Spleen (tissue), 13 donors: Measurements from ENCODE around the gene BOD1L2. TPM values are rescaled to one million over a fixed set of nuclear protein-coding genes. Genes with fewer than 3 reads are reported as not detected.

Experiments used
- DNase-seq: peaks from one replicate; pipeline ENCODE4 v3.0.0-alpha.2; 2020
- H3K27ac ChIP-seq, 8 donors: fragments of 200-600 bp; sonication (generic) in 7 of 8; 1 replicate in 4 of 8; 2 replicates in 4 of 8; pipeline versions ENCODE4 v1.5.0 to v1.8.0; 2016 to 2021; ENCODE audit warnings: inconsistent platforms in 4 of 8, mild to moderate bottlenecking in 4 of 8, moderate library complexity in 1 of 8
- H3K27me3 ChIP-seq, 7 donors: fragments of 200-600 bp; sonication (generic) in 6 of 7; replicated peaks in 1 of 7; 1 replicate in 4 of 7; 2 replicates in 3 of 7; pipeline versions ENCODE4 v1.5.0 to v1.8.0; 2016 to 2021; ENCODE audit warnings: inconsistent platforms in 3 of 7, mild to moderate bottlenecking in 1 of 7
- H3K36me3 ChIP-seq, 6 donors: fragments of 200-600 bp; sonication (generic) in 5 of 6; 1 replicate in 4 of 6; 2 replicates in 2 of 6; pipeline versions ENCODE4 v1.5.0 to v1.8.0; 2016 to 2021; ENCODE audit warnings: inconsistent platforms in 2 of 6
- H3K4me1 ChIP-seq, 6 donors: fragments of 200-600 bp; sonication (generic) in 5 of 6; 1 replicate in 3 of 6; 2 replicates in 3 of 6; pipeline versions ENCODE4 v1.5.0 to v1.8.0; 2016 to 2021; ENCODE audit warnings: inconsistent platforms in 3 of 6
- H3K4me3 ChIP-seq, 8 donors: fragments of 200-600 bp; sonication (generic) in 7 of 8; 1 replicate in 4 of 8; 2 replicates in 4 of 8; pipeline versions ENCODE4 v1.5.0 to v1.8.0; 2016 to 2021; ENCODE audit warnings: inconsistent platforms in 4 of 8, mild to moderate bottlenecking in 4 of 8, moderate library complexity in 2 of 8
- H3K9me3 ChIP-seq, 8 donors: fragments of 200-600 bp; sonication (generic) in 7 of 8; 1 replicate in 4 of 8; 2 replicates in 4 of 8; pipeline versions ENCODE4 v1.5.0 to v1.8.0; 2016 to 2021; ENCODE audit warnings: inconsistent platforms in 4 of 8
- POLR2A ChIP-seq, 3 donors: fragments of 450-650 bp; IDR thresholded peaks; one replicate each; pipeline ENCODE4 v1.5.1; 2017; ENCODE audit warnings: antibody characterized with exemption in 3 of 3, mild to moderate bottlenecking in 1 of 3
- POLR2AphosphoS5 ChIP-seq, 3 donors: sonication (generic); formaldehyde crosslinking; IDR thresholded peaks; one replicate each; pipeline ENCODE4 v1.5.1; 2017; ENCODE audit warnings: antibody characterized with exemption in 3 of 3
- WGBS, 5 donors: extraction: QIAGEN DNeasy Blood & Tissue Kit in 3 of 5; methylation state at CpG; one replicate each; pipeline versions ENCODE4 v1.1.5 to v1.1.7; 2013 to 2018; 5-methylcytosine and 5-hydroxymethylcytosine counted together
- intact Hi-C: fragments of 100-400 bp; cut with DNase I; formaldehyde crosslinking; loops from one replicate; pipeline ENCODE4 v1.15.0; 2023; ENCODE audit warnings: low total_unique reads
- long read RNA-seq, 2 donors: transcript quantifications; one replicate each; lab custom pipeline, GENCODE V29; 2026
- polyA plus RNA-seq, 3 donors: library from polyadenylated mRNA; stranded (reverse); fragments of 200-250 nt; gene quantifications; one replicate each; pipeline ENCODE4 v1.2.1, GENCODE V29; 2013
- total RNA-seq, 7 donors: library from RNA; depleted of rRNA in 3 of 7; stranded (reverse); fragments of >200 nt in 3 of 7; fragmentation: NEBNext Ultra II Directional in 4 of 7; extraction: Animal tissue kit (Norgen Biotek cat#: 25700) in 4 of 7; gene quantifications; one replicate each; pipeline versions ENCODE4 v1.1.0 to v1.2.1, GENCODE V29; 2016 to 2021
- TF ChIP-seq, protein P1 (sequence below), 11 experiments: fragments of 200-600 bp in 7 of 11; fragments of 450-650 bp in 4 of 11; sonication (generic) in 4 of 11; IDR thresholded peaks in 8 of 11; conservative IDR thresholded peaks in 3 of 11; 1 replicate in 7 of 11; 2 replicates in 4 of 11; pipeline versions ENCODE4 v1.4.0 to v1.8.0; 2016 to 2021; ENCODE audit warnings: antibody characterized with exemption in 11 of 11, inconsistent platforms in 4 of 11, mild to moderate bottlenecking in 1 of 11
- donor health status: healthy with polysubstance abuse.
- donor health status: DM: no; HTN: no; CAD: no; lungs with moderate emphysema.
- donor health status: DM: no; HTN: no; CAD: no.
- donor health status: Bipolar disorder and iron deficiency.
- donor health status: healthy.
- donor health status: DM: no; HTN: no; CAD: no.
- donor health status: DM: yes; HTN: yes; CAD: no.

BOD1L2 gene
- total RNA-seq (not detected), polyA plus RNA-seq (not detected)
- long read RNA-seq, donor 1, result 0 reads
- long read RNA-seq, donor 2, result 0 reads

DNA sequence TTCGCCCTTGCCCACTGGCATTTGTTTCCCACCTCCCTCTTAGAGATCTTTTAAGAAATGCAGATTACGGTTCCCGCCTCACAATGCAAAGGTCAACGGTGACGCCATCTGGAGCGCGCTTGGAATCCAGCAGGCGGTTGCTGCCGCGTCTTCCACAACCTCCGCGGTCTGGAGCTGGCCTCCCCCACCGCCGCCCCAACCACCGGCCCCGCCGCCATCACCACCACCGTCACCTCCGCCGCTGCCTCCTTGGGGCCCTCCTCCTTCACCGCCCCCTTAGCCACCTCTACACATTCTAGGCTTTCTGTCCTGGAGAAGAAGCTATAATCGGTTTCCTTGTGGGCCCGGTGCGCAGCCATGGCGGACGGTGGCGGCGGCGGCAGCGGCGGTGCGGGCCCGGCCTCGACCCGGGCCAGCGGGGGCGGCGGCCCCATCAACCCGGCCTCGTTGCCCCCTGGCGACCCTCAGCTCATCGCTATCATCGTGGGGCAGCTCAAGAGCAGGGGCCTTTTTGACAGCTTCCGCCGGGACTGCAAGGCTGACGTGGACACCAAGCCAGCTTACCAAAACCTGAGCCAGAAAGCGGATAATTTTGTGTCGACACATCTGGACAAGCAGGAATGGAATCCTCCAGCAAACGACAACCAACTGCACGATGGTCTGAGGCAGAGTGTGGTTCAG lies at the start of gene BOD1L2:
Gene BOD1L2 (plus strand): TSS at position 132 of the 681 bp plus-strand sequence. CDS start 226 bp downstream, at position 358.
- TF ChIP-seq, protein P1, sequence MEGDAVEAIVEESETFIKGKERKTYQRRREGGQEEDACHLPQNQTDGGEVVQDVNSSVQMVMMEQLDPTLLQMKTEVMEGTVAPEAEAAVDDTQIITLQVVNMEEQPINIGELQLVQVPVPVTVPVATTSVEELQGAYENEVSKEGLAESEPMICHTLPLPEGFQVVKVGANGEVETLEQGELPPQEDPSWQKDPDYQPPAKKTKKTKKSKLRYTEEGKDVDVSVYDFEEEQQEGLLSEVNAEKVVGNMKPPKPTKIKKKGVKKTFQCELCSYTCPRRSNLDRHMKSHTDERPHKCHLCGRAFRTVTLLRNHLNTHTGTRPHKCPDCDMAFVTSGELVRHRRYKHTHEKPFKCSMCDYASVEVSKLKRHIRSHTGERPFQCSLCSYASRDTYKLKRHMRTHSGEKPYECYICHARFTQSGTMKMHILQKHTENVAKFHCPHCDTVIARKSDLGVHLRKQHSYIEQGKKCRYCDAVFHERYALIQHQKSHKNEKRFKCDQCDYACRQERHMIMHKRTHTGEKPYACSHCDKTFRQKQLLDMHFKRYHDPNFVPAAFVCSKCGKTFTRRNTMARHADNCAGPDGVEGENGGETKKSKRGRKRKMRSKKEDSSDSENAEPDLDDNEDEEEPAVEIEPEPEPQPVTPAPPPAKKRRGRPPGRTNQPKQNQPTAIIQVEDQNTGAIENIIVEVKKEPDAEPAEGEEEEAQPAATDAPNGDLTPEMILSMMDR (IDR thresholded peaks at IDR 0.05 in 8 of 11, conservative IDR thresholded peaks at IDR 0.05 in 3 of 11), result no peak
- TF ChIP-seq POLR2AphosphoS5 (IDR thresholded peaks at IDR 0.05) (no peak), POLR2A (IDR thresholded peaks at IDR 0.05) (no peak)
- Histone ChIP-seq H3K4me3 (no peak within 1 kb of the TSS), H3K9me3 (peaks cover 0 to 4% (median 0%) of the 10 kb centered on the region in 8 donors), H3K27me3 (peaks cover 0 to 73% (median 22%) of the 10 kb centered on the region in 7 donors), H3K27ac (no peak within 1 kb of the TSS), H3K4me1 (peaks cover 0 to 20% (median 0%) of the 10 kb centered on the region in 6 donors), H3K36me3 (no peaks in the 10 kb centered on the region)
- intact Hi-C loops, result no loop called here
- no peak for DNase-seq
- WGBS, 5 donors, result 80 to 97% (median 91%) methylated on average over 30 to 50 of the region's 50 CpGs

DNA sequence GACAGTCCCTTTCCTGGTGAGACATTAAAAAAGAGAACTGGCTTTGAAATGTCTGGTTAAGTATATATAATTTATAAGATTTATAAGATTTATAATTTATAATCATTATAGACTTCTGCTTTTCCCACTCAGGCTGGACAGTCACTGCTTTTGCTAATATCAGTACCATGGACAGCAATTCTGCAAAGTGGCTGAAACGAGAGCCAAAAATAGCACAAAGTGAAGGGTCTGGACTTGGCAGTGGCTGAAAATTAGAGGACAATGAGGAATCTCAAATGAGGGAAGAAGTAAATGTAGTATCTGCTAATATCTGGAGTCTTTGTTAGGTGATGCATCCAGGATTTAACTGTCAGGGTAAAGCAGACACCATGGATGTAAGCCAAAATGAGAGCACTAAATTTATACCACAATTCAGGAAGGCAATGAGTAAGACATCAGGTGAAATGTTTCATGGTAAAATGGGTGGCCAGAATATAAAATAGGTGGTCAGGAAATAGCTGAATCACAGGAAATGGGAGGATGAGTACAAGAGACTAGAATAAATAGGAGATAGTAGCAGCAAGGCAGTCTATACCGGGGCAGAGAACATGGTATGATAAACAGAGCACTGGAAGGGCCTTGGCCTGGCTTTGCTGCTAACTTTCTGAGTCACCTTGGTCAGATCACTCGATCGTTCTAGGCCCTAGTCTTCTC lies 39.6 kb upstream of the BOD1L2 start:
- Histone ChIP-seq H3K9me3 (peaks cover 0 to 26% (median 5%) of the 10 kb centered on the region in 8 donors), H3K27ac (no peak overlapping the region), H3K4me1 (no peaks in the 10 kb centered on the region), H3K27me3 (peaks cover 0 to 62% (median 3%) of the 10 kb centered on the region in 7 donors), H3K4me3 (no peak overlapping the region), H3K36me3 (no peaks in the 10 kb centered on the region)
- TF ChIP-seq POLR2AphosphoS5 (IDR thresholded peaks at IDR 0.05) (no peak), POLR2A (IDR thresholded peaks at IDR 0.05) (no peak)
- TF ChIP-seq, protein P1 (IDR thresholded peaks at IDR 0.05 in 8 of 11, conservative IDR thresholded peaks at IDR 0.05 in 3 of 11), result no peak
- 60 to 68% (median 60%) methylated on average over 4 of the region's 4 CpGs for WGBS, 5 donors
- intact Hi-C loops, result no loop called here
- no peak for DNase-seq

DNA sequence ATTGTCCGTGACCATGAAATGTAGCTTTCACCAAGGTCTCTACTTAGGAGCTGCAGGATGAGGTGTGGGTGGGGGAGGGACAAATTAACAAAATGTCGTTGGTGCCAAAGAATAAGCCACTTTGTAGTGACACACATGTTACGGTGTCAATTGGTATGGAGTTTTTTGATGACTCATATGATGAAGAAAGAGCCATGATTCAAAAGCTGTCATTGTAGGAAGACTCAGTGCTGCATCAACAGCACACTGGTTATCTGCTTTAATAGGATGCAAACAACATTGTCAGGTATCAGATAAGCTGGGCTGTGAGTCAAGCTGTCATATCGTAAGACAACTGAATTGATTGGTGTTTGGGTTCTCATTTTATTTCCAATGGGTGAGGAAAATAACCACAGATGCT lies 36.6 kb upstream of the BOD1L2 start:
- no peak for TF ChIP-seq POLR2A (IDR thresholded peaks at IDR 0.05)
- TF ChIP-seq, protein P1 (IDR thresholded peaks at IDR 0.05 in 8 of 11, conservative IDR thresholded peaks at IDR 0.05 in 3 of 11), result no peak
- TF ChIP-seq POLR2AphosphoS5 (IDR thresholded peaks at IDR 0.05), result no peak
- Histone ChIP-seq H3K9me3 (peaks cover 0 to 16% (median 0%) of the 10 kb centered on the region in 8 donors), H3K4me3 (no peak overlapping the region), H3K27me3 (peaks cover 0 to 66% (median 0%) of the 10 kb centered on the region in 7 donors), H3K36me3 (no peaks in the 10 kb centered on the region), H3K4me1 (no peaks in the 10 kb centered on the region), H3K27ac (no peak overlapping the region)
- intact Hi-C loops, result no loop called here
- 52 to 60% (median 58%) methylated on average over 4 of the region's 4 CpGs for WGBS, 5 donors
- no peak for DNase-seq
